ENCODE measurements around the gene WDR20. TPM values are rescaled to one million over a fixed set of nuclear protein-coding genes. Genes with fewer than 3 reads are reported as not detected.

The WDR20 gene
- total and polyA plus RNA-seq, 10 of the 15 experiments (the other 5 are each of a cell fraction or from before 2014, with no cell fraction given): 9.1 to 25.9 (median 18.4) TPM

DNA sequence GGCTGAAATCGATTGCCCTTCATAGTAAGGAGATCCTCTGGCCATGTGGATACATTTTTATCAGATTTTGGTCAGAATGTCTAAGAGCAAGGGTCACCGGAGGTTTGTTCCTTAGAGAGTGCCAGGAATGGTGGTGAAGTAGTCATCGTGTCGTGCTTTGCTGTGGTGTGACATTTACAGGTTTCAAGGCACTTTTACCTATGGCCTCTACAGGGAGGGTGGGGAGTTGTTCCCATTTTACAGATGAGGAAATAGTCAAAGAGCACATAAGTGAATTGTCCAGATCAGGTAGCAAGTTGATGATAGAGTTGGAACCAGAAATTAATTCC, 57.2 kb downstream of the WDR20 start (continued):
- TF ChIP-seq PAX8 (IDR thresholded peaks at IDR 0.05): no peak
- TF ChIP-seq, protein P1, sequence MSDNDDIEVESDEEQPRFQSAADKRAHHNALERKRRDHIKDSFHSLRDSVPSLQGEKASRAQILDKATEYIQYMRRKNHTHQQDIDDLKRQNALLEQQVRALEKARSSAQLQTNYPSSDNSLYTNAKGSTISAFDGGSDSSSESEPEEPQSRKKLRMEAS (IDR thresholded peaks at IDR 0.05; ENCODE audit: low read depth, low read length): no peak

DNA sequence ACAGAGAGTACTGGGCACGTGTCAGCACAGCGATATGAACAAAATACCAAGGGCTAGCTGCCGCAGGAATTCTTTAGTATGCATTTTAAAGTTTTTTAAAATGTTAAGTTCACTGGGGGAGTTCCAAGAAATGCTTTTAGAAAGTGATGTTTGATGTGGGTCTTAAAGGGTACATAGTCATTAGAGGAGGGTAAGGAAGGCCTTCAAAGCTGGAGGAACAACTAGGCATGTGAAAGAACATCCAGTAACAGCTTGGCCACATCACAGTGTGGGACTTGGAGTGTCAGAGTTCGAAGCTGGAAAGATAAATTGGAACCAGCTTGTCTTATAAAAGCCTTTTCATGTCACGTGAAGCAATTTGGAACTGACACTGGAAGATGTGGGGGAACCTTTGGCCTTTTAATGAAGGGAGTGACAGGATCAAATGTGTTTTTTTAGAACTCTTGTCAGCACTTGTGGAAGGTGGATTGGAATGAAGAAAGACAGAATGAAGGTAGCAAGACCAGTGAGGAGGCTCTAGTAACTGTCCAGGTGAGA, 57.7 kb downstream of the WDR20 start:
- CTCF ChIA-PET: no interaction called here
- intact Hi-C loops (cut with micrococcal nuclease; ENCODE audit: unreplicated experiment): no loop called here
- TSS peak; percentile 9 for BruUV-seq (replicated peaks)
- POLR2A ChIA-PET: no interaction called here
- in situ Hi-C loops (cut with MboI): no loop called here
- no peak for DNase-seq (ENCODE audit: low read depth, low spot score)
- Histone ChIP-seq H3K9ac (ENCODE audit: control insufficient read depth, insufficient read depth, low read length) (no peak overlapping the region), H3K79me2 (ENCODE audit: control insufficient read depth, insufficient read depth, low read length) (peaks cover 8% of the 10 kb centered on the region), H3K27ac (ENCODE audit: control insufficient read depth, insufficient read depth) (no peak overlapping the region), H3K4me1 (ENCODE audit: control insufficient read depth, insufficient read depth, low read length) (peaks cover 29% of the 10 kb centered on the region), H3K4me3 (no peak overlapping the region), H2AFZ (ENCODE audit: control insufficient read depth, low read depth, low read length) (no peak overlapping the region), H3K36me3 (ENCODE audit: control insufficient read depth in 2 of 2, insufficient read depth in 2 of 2, low read length in 1 of 2) (peaks cover 9 to 17% of the 10 kb centered on the region in 2 experiments), H3K4me2 (ENCODE audit: control insufficient read depth, insufficient read depth) (no peak overlapping the region), H3K27me3 (replicated peaks in 1 of 2; ENCODE audit: control insufficient read depth in 2 of 2, insufficient read depth in 2 of 2, low read length in 1 of 2) (no peaks in the 10 kb centered on the region), H3K9me3 (replicated peaks; ENCODE audit: control insufficient read depth, insufficient read depth, low read length) (no peaks in the 10 kb centered on the region), H4K20me1 (ENCODE audit: control insufficient read depth, insufficient read depth) (no peaks in the 10 kb centered on the region; the same call in 1 of the 2 replicates)
- RAD21 ChIA-PET (ENCODE audit: unreplicated experiment): no interaction called here
- no peak for ATAC-seq
- TF ChIP-seq CHD1 (IDR thresholded peaks at IDR 0.05; ENCODE audit: low read depth, low read length) (no peak), NRF1 (conservative IDR thresholded peaks at IDR 0.05; ENCODE audit: low read depth, low read length) (no peak), POLR2AphosphoS5 (IDR thresholded peaks at IDR 0.05; ENCODE audit: low read length) (no peak), EP300 (IDR thresholded peaks at IDR 0.05; ENCODE audit: borderline replicate concordance in 1 of 2, control insufficient read depth in 1 of 2, low read depth in 2 of 2, low read length in 2 of 2) (no peak), ZZZ3 (IDR thresholded peaks at IDR 0.05; ENCODE audit: control insufficient read depth, insufficient read length, low read depth) (no peak), SP1 (IDR thresholded peaks at IDR 0.05; ENCODE audit: low read depth, low read length) (no peak), NFIC (IDR thresholded peaks at IDR 0.05; ENCODE audit: low read depth, low read length) (no peak), ZNF274 (IDR thresholded peaks at IDR 0.05; ENCODE audit: insufficient read depth, insufficient read length) (no peak), HDAC6 (IDR thresholded peaks at IDR 0.05; ENCODE audit: unreplicated experiment) (no peak), NFYA (IDR thresholded peaks at IDR 0.05; ENCODE audit: borderline replicate concordance, low read depth, low read length) (no peak), POLR2A (IDR thresholded peaks at IDR 0.05; ENCODE audit: low read depth, low read length) (no peak), EED (IDR thresholded peaks at IDR 0.05; ENCODE audit: low read depth) (no peak), NFYB (IDR thresholded peaks at IDR 0.05; ENCODE audit: insufficient read depth, low read depth, low read length) (no peak), LARP7 (IDR thresholded peaks at IDR 0.05) (no peak), IKZF1 (conservative IDR thresholded peaks at IDR 0.05) (no peak), STAT3 (IDR thresholded peaks at IDR 0.05; ENCODE audit: low read depth, low read length) (no peak), WRNIP1 (IDR thresholded peaks at IDR 0.05; ENCODE audit: borderline replicate concordance, low read depth, low read length) (no peak)
- TF ChIP-seq, protein P2, sequence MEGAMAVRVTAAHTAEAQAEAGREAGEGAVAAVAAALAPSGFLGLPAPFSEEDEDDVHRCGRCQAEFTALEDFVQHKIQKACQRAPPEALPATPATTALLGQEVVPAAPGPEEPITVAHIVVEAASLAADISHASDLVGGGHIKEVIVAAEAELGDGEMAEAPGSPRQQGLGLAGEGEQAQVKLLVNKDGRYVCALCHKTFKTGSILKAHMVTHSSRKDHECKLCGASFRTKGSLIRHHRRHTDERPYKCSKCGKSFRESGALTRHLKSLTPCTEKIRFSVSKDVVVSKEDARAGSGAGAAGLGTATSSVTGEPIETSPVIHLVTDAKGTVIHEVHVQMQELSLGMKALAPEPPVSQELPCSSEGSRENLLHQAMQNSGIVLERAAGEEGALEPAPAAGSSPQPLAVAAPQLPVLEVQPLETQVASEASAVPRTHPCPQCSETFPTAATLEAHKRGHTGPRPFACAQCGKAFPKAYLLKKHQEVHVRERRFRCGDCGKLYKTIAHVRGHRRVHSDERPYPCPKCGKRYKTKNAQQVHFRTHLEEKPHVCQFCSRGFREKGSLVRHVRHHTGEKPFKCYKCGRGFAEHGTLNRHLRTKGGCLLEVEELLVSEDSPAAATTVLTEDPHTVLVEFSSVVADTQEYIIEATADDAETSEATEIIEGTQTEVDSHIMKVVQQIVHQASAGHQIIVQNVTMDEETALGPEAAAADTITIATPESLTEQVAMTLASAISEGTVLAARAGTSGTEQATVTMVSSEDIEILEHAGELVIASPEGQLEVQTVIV (IDR thresholded peaks at IDR 0.05; ENCODE audit: borderline replicate concordance, partially characterized antibody): no peak
- 95% methylated on average over 5 of the region's 5 CpGs for WGBS (ENCODE audit: insufficient coverage, insufficient replicate concordance, low lambda C conversion rate, missing lambda C conversion rate)
- SMC1A ChIA-PET (ENCODE audit: uncharacterized antibody, unreplicated experiment): interaction anchor here (0.9 to 2.2 kb wide), 2 partner anchors 13 to 241 kb away, joined by 3 to 5 read pairs; no protein-coding TSS in a partner anchor
- no peak for FAIRE-seq

All from GM12878 (cell line).